Kidney glomerular epithelial cell (primary cell): ENCODE measurements around the gene CD320.

Source experiments
- DNase-seq: peaks from one replicate; lab custom pipeline; 2025; lab: John Stamatoyannopoulos, UW

CD320 gene

DNA sequence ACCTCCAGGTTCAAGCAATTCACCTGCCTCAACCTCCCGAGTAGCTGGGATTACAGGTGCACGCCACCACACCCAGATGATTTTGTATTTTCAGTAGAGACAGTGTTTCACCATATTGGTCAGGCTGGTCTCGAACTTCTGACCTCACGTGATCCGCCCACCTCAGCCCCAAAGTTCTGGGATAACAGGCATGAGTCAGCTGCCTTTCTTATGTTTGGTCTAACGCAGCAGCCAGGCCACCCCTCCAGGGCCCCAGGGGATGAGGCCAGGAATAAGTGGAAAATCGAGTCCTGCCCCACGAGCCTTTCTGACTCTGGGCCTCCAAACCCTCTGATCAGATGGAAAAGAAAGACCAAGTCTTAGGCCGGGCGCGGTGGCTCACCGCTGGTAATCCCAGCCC lies 54.5 kb downstream of the CD320 start:
- DNase-seq, result no peak

DNA sequence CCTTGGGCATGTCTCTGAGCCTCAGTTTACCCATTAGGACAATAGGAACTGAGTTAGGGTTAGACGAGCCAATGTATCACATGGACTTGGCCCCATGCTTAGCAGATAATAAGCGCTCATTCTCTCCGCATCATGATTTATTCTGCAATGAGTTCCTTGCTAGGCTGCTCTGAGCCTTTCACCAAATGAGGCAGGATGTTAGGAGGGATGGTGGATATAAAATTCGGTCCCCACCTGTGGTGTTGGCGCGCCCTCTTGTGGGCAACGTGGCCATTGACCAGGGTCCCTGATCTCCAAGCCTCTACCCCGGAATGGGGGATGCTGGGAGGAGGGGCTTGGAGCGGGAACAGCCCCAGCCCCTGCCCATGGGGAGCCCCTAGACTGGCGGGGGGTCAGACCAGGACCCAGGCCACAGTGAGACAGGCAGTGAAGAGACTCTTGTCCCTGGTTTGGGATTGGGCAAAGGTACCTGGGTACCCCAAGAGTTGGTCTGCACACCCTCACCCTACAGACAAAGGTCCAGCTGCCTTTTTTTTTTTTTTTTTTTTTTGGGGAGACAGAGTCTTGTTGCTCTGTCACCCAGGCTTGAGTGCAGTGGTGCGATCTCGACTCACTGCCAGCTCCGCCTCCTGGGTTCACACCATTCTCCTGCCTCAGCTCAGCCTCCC lies 55.1 kb downstream of the CD320 start:
- DNase-seq, result peak; percentile 63
